HG02938 (cell line): Measurements from ENCODE around the gene ZNF157.
A peak's percentile ranks its signal among the peaks of the same experiment; 100 is the strongest.
"Not testable (repeated sequence)": the region's sequence is repeated elsewhere in the genome, so short reads cannot be mapped to it uniquely, and the experiment has no call there.

Experiments used
- ATAC-seq: cut with Tn5 transposase; IDR thresholded peaks from one replicate; pipeline ENCODE4 v1.9.1; 2021; ENCODE audit warnings: mild to moderate bottlenecking, moderate library complexity; ENCODE audit not compliant: unreplicated experiment

The ZNF157 gene

GRCh38 chrX:47370278-47370677 is at the start of gene ZNF157:
ZNF157 (plus strand) TSS chrX:47370578; CDS start chrX:47370669, 91 bp downstream.
- no peak for ATAC-seq

GRCh38 chrX:47321386-47321785 is 49.0 kb upstream of the ZNF157 start:
- ATAC-seq = no peak

GRCh38 chrX:47321823-47322371 is 48.5 kb upstream of the ZNF157 start:
- ATAC-seq = no peak

GRCh38 chrX:47327902-47328301 is 42.5 kb upstream of the ZNF157 start:
- ATAC-seq = no peak

- not testable (repeated sequence) for ATAC-seq
Observed at GRCh38 chrX:47332729-47333128, 37.6 kb upstream of the ZNF157 start.

- no peak for ATAC-seq
Observed at GRCh38 chrX:47351706-47352105, 18.7 kb upstream of the ZNF157 start.

- no peak for ATAC-seq
Observed at GRCh38 chrX:47358387-47359065, 11.9 kb upstream of the ZNF157 start.

- no peak for ATAC-seq
Observed at GRCh38 chrX:47360423-47361179, 9.8 kb upstream of the ZNF157 start.

- ATAC-seq = peak; percentile 82
Observed at GRCh38 chrX:47361538-47362511, 8.6 kb upstream of the ZNF157 start.

GRCh38 chrX:47366041-47366722 is 4.2 kb upstream of the ZNF157 start:
- ATAC-seq = no peak

- no peak for ATAC-seq
Observed at GRCh38 chrX:47373198-47373597, 2.8 kb downstream of the ZNF157 start.

GRCh38 chrX:47380268-47380667 is 9.9 kb downstream of the ZNF157 start:
- no peak for ATAC-seq

- ATAC-seq = not testable (repeated sequence)
Observed at GRCh38 chrX:47380837-47381236, 10.5 kb downstream of the ZNF157 start.

- ATAC-seq = no peak
Observed at GRCh38 chrX:47384502-47384901, 14.1 kb downstream of the ZNF157 start.

GRCh38 chrX:47390780-47391179 is 20.4 kb downstream of the ZNF157 start:
- ATAC-seq = no peak

GRCh38 chrX:47413179-47413594 is 42.8 kb downstream of the ZNF157 start:
- ATAC-seq = no peak

GRCh38 chrX:47420265-47420664 is 49.9 kb downstream of the ZNF157 start:
- ATAC-seq = no peak

- ATAC-seq = no peak
Observed at GRCh38 chrX:47420962-47421361, 50.6 kb downstream of the ZNF157 start.

GRCh38 chrX:47422444-47422843 is 52.1 kb downstream of the ZNF157 start:
- ATAC-seq = no peak

GRCh38 chrX:47430925-47431324 is 60.5 kb downstream of the ZNF157 start:
- ATAC-seq = no peak
